ENCODE measurements around the gene ZNF787. TPM values are rescaled to one million over a fixed set of nuclear protein-coding genes. Genes with fewer than 3 reads are reported as not detected.

Gene ZNF787
- total and polyA plus RNA-seq, 2 of the 8 experiments (the other 6 are each of a cell fraction or from before 2014, with no cell fraction given), result 19.7 to 56.0 TPM

DNA sequence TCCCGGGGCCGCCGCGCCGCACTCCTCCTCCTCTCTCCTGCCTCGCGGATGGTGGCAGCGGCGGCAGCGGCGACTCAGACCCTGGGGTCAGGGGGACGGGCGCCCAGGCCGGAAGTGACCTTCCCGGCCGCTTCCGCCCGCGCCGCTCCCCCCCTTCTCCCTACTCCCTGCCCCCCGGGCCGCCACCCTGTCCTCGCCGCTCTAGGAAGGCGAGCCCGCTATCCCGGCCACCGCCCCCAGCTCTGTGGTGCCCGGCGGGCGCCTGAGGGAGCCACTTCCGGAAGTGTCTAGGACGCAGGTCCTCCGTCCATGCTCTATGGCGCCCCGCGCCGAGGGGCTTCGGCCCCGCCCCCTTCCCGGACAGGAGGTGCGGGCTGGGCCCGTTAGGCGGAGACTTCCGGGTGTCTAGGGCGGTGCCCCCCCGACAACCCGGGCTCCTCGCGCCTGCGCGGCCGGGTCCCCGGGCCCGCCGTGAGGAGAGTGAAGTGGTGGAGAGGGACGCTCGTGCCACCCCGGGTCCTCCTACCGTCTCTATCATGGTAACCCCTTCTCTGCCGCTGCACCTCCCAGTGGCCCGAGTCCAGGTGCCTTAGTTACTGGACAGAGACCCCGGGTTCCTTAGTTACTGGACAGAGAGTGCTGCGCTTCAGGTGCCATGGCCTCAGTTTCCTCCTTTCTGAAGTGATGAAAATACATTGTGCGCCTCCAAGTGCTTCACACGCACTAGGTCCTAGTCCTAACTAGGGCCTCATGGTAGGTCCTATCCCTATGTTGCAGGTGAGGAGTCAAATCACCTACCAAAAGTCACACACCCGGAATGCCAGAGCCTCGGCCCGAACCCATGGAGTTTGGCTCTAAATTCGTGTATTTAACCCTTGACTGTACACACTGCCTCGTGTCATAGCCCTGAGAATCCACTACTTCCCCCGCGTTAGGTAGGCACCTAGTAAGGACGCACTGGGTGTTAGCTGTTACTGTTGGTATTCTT is at the start of gene ZNF787 (continued):
- TF ChIP-seq, protein P1, sequence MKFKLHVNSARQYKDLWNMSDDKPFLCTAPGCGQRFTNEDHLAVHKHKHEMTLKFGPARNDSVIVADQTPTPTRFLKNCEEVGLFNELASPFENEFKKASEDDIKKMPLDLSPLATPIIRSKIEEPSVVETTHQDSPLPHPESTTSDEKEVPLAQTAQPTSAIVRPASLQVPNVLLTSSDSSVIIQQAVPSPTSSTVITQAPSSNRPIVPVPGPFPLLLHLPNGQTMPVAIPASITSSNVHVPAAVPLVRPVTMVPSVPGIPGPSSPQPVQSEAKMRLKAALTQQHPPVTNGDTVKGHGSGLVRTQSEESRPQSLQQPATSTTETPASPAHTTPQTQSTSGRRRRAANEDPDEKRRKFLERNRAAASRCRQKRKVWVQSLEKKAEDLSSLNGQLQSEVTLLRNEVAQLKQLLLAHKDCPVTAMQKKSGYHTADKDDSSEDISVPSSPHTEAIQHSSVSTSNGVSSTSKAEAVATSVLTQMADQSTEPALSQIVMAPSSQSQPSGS (IDR thresholded peaks at IDR 0.05; ENCODE audit: low read length), result 0 out of 2 replicates have a peak, but pooled peaks have one; percentile 64
- TF ChIP-seq, protein P2, sequence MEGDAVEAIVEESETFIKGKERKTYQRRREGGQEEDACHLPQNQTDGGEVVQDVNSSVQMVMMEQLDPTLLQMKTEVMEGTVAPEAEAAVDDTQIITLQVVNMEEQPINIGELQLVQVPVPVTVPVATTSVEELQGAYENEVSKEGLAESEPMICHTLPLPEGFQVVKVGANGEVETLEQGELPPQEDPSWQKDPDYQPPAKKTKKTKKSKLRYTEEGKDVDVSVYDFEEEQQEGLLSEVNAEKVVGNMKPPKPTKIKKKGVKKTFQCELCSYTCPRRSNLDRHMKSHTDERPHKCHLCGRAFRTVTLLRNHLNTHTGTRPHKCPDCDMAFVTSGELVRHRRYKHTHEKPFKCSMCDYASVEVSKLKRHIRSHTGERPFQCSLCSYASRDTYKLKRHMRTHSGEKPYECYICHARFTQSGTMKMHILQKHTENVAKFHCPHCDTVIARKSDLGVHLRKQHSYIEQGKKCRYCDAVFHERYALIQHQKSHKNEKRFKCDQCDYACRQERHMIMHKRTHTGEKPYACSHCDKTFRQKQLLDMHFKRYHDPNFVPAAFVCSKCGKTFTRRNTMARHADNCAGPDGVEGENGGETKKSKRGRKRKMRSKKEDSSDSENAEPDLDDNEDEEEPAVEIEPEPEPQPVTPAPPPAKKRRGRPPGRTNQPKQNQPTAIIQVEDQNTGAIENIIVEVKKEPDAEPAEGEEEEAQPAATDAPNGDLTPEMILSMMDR (IDR thresholded peaks at IDR 0.05; ENCODE audit: control extremely low read depth in 1 of 3, insufficient read depth in 1 of 3, low read depth in 1 of 3, low read length in 3 of 3), result no peak
- TF ChIP-seq GTF2F1 (IDR thresholded peaks at IDR 0.05; ENCODE audit: borderline replicate concordance, low read depth, low read length), result peak; percentile 63
- TF ChIP-seq RAD21 (IDR thresholded peaks at IDR 0.05 in 1 of 2, conservative IDR thresholded peaks at IDR 0.05 in 1 of 2; ENCODE audit: low read depth in 2 of 2, low read length in 2 of 2), result no peak
- TF ChIP-seq, protein P3, sequence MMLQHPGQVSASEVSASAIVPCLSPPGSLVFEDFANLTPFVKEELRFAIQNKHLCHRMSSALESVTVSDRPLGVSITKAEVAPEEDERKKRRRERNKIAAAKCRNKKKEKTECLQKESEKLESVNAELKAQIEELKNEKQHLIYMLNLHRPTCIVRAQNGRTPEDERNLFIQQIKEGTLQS (IDR thresholded peaks at IDR 0.05; ENCODE audit: insufficient read depth, low read depth, low read length), result no peak
- TF ChIP-seq NANOG (IDR thresholded peaks at IDR 0.05; ENCODE audit: insufficient read depth, low read depth, low read length, poor library complexity, severe bottlenecking), result no peak
- TF ChIP-seq CHD2 (IDR thresholded peaks at IDR 0.05; ENCODE audit: low read length), result no peak
- no peak for TF ChIP-seq YY1 (IDR thresholded peaks at IDR 0.05; ENCODE audit: low read depth, low read length)
- peak; percentile 86; the same call in 1 of the 2 replicates for TF ChIP-seq GABPA (IDR thresholded peaks at IDR 0.05; ENCODE audit: borderline replicate concordance, insufficient read depth, low read length)
- no peak for TF ChIP-seq MAFK (IDR thresholded peaks at IDR 0.05; ENCODE audit: low read depth, low read length)
- no peak for TF ChIP-seq SUZ12 (IDR thresholded peaks at IDR 0.05; ENCODE audit: low read length)
- TF ChIP-seq FOSL1 (IDR thresholded peaks at IDR 0.05; ENCODE audit: insufficient read depth, low read depth, low read length), result no peak
- no peak for TF ChIP-seq CHD1 (IDR thresholded peaks at IDR 0.05; ENCODE audit: low read depth, low read length)
- TF ChIP-seq EGR1 (IDR thresholded peaks at IDR 0.05; ENCODE audit: borderline replicate concordance, low read depth, low read length), result peak; percentile 90; the same call in 1 of the 2 replicates
- no peak for TF ChIP-seq KDM1A (IDR thresholded peaks at IDR 0.05; ENCODE audit: borderline replicate concordance, low read length)
- TF ChIP-seq PHF8 (conservative IDR thresholded peaks at IDR 0.05; ENCODE audit: low read depth, low read length), result no peak
- no peak for TF ChIP-seq TAF7 (optimal IDR thresholded peaks at IDR 0.05; ENCODE audit: borderline replicate concordance, low read depth, low read length)

Measured in H1 (cell line).